ENCODE data around the gene ALDH2. TPM values are rescaled to one million over a fixed set of nuclear protein-coding genes. Genes with fewer than 3 reads are reported as not detected.
"Not testable (repeated sequence)": the region's sequence is repeated elsewhere in the genome, so short reads cannot be mapped to it uniquely, and the experiment has no call there.

ALDH2 gene
- total RNA-seq, 2 donors from 2014 or later, result 79.9 to 96.9 TPM

DNA sequence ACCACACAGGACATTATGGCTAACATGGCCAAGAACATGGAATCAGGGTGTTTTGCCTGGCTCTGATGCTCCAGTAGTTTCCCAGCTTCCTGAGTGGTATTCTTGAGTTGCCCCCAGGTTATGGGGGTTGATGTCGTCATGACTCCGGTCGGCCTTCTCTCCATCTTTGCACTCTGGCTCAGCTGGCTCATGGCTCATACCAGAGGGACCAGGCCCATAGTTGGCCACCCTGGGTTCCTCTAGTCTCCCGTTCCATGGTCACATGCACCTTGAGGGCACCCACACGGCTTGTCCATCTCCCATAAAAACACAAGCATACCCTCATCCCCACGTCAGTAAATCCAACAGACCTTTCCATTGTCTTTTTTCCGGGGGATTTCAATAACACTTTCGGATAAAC is 51.6 kb downstream of the ALDH2 start:
- intact Hi-C loops (cut with DNase I), result no loop called here
- no peak for DNase-seq (ENCODE audit: low spot score)

DNA sequence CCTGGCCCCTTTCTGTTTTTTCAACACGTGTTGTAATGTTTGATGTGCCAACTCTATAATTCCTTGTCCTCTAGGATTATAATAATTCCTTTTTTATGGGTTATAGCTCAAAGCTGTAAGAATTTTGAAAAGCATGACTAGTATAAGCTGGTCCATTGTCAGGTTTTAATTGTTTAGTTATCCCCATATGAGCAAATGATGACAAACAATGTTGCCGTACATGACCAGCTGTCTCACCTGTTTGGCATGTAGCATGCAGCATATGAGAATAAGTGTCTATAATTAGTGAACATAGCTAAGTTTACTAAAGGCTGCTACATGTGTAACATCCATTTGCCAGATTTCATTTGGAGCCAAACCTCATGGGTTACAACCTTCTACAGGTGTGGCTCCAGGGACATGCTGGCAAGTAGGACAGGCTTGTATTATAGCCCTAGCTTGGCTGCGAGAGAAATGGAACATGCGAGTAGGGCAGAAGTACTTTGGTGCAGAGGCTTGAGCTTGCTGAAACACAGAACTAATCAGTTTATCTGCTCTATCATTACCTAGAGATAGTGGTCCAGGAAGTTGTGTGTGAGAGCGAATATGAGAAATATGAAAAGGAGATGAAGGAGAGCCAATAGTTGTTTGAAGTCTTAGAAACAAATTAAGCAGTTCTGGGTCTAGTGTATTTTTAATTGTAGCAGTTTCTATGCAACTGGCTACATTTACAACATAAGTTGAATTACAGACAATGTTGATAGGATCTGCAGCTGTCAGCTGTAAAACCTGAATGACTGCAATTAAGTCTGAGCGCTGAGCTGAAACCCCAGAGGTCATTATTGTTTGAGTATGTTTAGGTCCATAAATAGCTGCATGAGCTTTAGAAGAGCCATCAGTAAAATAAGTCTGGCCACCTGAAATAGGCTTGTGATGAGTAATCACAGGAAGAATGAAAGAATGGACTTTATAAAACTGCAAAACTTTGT is 52.7 kb downstream of the ALDH2 start:
- intact Hi-C loops (cut with DNase I), result no loop called here
- no peak for DNase-seq (ENCODE audit: low spot score)

DNA sequence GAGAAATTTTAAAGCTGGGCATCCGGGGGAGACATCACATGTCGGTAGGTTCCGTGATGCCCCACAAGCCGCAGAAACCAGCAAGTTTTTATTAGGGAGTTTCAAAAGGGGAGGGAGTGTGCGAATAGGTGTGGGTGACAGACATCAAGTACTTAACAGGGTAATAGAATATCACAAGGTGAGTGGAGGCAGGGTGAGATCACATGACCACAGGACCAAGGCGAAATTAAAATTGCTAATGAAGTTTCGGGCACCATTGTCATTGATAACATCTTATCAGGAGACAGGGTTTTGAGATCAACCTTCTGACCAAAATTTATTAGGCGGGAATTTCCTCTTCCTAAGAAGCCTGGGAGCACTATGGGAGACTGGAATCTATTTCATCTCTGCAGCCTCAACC is 54.1 kb downstream of the ALDH2 start:
- DNase-seq (ENCODE audit: low spot score); intact Hi-C loops (cut with DNase I): not testable (repeated sequence)

DNA sequence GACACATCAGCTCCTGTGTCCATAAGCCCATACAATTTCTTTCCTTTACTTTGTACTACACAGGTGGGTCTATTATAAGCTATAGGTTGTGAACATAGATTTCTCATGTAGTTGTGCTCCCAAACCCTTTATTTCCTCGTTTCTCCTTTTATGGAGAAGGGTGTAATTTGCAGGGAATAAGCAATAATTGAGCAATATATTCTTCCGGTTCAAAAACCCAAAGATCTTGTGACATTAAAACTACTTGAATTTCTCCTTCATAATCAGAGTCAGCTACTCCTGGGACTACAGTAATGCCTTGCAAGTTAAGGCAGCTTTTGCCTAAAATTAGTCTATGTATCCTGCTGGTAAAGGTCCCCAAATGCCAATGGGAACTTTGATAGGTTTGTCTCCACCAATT is 56.2 kb downstream of the ALDH2 start:
- intact Hi-C loops (cut with DNase I), result no loop called here
- no peak for DNase-seq (ENCODE audit: low spot score)

DNA sequence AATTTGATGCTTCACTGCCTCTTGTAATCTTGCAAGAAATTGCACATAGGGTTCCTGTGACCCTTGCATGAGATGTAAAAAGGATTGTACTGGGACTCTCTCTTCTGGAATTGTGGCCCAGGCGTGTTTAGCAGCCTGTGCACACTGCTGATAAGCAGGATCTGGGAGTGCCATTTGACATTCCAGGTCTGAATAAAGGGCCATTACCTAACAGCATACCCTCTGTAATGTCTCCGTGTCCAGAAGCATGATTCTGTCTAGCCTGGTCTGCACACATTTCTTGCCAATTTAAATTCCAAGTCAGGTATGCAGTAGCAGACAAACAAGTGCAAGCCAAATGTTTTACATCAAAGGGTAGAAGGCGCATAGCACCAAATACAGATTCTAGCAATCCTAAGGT is 57.2 kb downstream of the ALDH2 start:
- DNase-seq (ENCODE audit: low spot score), result no peak
- intact Hi-C loops (cut with DNase I), result no loop called here

DNA sequence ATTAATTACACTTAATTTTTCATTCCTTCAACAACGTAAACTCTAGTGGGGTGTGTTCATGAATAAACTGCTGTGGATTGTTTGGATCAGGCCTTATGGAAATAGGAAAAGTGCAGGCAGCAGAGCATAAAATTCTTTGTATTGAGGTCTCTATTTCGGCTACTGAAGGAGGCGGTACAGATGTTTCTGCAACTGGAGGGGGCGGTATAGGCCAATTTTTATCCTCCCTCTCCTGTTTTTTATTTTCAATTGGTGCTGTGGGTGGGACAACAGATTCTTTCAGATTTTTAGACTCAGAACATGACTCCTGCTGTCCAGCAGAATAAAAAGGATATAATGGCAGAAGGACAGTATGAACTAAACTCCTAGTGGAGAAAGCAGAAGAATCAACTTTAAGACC is 57.6 kb downstream of the ALDH2 start:
- intact Hi-C loops (cut with DNase I); DNase-seq (ENCODE audit: low spot score): not testable (repeated sequence)

DNA sequence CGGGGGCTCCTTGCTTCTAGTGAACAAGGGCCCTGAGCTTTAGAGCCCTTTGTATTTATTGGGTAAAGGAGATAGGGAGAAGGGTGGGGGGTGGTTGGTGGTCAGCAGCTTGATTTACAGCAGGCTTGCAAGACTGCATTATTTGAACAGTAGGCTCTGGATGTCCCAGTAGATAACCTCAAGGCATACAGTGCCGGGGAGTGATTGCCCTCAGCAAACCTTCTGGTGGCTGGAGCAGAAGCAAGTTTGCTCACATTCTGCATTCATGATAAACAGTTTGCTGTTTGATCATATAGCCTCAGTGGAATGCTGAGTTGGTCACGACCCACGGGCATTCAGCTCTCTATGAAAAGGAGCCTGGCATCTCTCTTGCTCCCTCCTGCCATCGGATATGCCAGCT is 58.8 kb downstream of the ALDH2 start:
- DNase-seq (ENCODE audit: low spot score), result no peak
- intact Hi-C loops (cut with DNase I), result no loop called here

DNA sequence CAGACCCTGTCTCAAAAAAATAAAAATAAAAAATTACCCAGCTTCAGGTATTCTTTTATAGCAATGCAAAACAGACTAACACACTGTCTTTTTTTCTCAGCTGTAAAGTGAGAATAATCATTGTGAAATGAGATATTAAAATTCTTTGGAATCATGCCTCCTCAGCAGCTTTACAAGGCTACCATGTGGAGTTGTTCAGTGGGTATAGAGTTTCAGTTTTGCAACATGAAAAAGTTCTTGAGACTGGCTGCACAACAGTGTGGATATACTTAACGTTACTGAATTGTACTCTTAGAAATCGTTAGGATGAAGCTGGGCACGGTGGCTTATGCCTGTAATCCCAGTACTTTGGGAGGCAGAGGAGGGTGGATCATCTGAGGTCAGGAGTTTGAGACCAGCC is 59.6 kb downstream of the ALDH2 start:
- no peak for DNase-seq (ENCODE audit: low spot score)
- intact Hi-C loops (cut with DNase I), result no loop called here

DNA sequence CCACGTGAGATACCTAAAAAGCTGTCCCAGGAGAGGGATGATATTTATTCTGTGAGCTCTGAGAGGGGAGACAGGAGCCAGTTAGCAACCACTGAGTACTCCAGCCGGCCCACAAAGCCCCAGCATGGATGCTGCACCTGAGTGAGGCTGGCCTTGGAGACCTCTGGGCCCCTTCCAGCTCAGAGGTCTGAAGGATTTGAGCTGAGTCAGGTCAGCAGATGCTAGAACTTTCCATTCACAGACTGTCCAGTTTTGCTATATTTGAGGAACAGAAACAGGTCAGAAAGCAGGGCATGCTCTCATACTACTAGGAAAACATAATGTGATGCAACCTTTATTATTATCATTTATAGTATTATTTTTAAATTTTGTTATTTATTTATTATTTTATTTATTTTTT is 60.3 kb downstream of the ALDH2 start:
- intact Hi-C loops (cut with DNase I), result no loop called here
- no peak for DNase-seq (ENCODE audit: low spot score)

DNA sequence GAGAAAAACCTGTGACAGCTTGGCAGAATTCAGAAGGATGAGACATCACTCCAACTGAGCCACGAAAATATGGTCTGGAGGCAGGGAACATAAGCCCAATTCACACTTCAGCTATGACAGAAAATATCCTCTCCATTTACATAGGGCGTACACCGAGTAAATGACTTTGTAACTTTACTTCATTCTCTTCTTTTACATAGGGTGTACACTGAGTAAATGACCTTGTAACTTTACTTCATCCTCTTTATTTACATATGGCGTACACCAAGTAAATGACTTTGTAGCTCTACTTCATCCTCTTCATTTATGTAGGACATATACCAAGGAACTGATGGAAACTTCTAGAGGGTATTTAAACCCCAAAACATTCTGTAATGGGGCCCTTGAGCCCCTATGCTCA is 61.2 kb downstream of the ALDH2 start:
- intact Hi-C loops (cut with DNase I), result no loop called here
- DNase-seq (ENCODE audit: low spot score), result no peak

DNA sequence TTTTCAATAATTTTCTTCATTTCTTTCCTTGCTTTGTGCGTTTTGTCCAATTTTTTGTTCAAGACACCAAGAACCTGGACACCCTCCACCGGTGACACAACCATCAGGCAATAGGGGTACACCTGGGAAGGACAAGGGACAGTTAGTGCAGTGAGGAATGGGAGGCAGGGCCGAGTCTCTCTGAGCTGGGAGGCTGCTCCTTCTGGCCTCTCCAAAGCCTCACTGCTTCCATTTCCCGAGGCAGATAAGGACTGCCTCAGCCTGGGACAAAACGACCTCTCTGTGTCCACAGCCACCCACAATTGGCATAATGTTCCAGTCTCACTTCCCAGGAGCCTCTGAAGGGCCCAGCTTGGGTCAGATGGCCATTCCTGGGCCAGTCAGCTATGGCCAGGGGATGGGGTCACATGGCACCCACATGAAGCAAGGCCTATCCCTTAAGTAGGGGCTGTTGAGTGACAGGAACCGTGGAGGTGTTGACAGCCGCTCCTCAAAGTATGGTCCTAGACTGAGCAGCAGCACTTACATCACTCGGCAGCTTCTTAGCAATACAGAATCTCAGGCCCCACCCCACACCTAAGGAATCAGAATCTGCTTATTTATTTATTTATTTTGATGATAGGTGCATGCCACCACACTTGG is 61.7 kb downstream of the ALDH2 start:
- intact Hi-C loops (cut with DNase I), result no loop called here
- DNase-seq (ENCODE audit: low spot score), result no peak

DNA sequence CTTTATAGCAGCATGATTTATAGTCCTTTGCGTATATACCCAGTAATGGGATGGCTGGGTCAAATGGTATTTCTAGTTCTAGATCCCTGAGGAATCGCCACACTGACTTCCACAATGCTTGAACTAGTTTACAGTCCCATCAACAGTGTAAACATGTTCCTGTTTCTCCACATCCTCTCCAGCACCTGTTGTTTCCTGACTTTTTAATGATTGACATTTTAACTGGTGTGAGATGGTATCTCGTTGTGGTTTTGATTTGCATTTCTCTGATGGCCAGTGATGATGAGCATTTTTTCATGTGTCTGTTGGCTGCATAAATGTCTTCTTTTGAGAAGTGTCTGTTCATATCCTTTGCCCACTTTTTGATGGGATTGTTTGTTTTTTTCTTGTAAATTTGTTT is 62.9 kb downstream of the ALDH2 start:
- DNase-seq (ENCODE audit: low spot score); intact Hi-C loops (cut with DNase I): not testable (repeated sequence)

DNA sequence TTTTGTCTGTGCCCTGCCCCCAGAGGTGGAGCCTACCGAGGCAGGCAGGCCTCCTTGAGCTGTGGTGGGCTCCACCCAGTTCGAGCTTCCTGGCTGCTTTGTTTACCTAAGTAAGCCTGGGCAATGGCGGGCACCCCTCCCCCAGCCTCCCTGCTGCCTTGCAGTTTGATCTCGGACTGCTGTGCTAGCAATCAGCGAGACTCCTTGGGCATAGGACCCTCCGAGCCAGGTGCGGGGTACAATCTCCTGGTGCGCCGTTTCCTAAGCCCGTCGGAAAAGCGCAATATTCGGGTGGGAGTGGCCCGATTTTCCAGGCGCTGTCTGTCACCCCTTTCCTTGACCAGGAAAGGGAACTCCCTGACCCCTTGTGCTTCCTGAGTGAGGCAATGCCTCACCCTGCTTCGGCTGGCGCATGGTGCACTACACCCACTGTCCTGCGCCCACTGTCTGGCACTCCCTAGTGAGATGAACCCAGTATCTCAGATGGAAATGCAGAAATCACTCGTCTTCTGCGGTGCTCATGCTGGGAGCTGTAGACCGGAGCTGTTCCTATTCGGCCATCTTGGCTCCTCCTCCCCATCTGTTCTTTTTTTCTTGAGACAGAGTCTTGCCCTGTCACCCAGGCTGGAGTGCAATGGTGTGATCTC is 68.1 kb downstream of the ALDH2 start:
- DNase-seq (ENCODE audit: low spot score); intact Hi-C loops (cut with DNase I): not testable (repeated sequence)

DNA sequence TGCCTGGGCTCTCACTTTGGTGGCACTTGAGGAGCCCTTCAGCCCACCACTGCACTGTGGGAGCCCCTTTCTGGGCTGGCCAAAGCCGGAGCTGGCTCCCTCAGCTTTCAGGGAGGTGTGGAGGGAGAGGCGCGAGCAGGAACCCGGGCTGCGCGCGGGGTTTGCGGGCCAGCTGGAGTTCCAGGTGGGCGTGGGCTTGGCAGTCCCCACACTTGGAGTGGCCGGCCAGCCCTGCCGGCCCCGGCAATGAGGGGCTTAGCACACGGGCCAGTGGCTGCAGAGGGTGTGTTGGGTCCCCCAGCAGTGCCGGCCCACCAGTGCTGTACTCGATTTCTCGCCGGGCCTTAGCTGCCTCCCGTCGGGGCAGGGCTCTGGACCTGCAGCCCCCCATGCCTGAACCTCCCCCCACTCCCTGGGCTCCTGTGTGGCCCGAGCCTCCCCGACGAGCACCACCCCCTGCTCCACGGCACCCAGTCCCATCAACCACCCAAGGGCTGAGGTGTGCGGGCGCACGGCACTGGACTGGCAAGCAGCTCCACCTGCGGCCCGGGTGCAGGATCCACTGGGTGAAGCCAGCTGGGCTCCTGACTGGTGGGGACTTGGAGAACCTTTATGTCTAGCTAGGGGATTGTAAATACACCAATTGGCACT is 68.9 kb downstream of the ALDH2 start:
- DNase-seq (ENCODE audit: low spot score); intact Hi-C loops (cut with DNase I): not testable (repeated sequence)

DNA sequence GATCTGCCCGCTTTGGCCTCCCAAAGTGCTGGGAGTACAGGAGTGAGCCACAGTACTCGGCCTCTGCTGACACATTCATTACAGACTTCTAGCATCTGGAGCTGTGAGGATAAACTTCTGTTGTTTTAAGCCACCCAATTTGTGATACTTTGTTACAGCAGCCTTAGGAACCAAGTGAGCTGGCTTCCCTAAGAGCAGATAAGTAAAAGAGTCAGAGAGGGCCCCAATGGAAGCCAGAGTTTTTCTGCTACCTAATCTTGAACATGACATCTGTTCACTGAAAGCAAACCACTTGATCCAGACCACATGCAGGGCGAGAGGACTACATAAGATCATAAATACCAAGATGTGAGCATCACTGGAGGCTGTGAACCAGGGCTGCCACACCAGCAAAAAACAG is 71.6 kb downstream of the ALDH2 start:
- intact Hi-C loops (cut with DNase I), result no loop called here
- DNase-seq (ENCODE audit: low spot score), result no peak

DNA sequence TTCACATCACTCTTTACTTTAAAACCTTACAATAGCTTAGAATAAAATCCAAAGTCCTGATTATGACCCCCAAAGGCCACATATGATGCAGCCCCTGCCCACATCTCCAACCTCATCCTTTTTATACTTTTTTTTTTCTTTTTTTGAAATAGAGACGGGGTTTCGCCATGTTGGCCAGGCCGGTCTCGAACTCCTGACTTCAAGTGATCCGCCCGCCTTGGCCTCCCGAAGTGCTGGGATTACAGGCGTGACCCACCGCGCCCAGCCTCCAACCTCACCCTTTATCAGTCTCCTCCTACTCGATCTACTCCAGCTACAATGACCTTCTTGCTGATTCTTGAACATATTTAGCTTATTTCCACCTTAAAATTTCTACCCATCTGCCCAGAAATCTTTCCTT is 74.1 kb downstream of the ALDH2 start:
- intact Hi-C loops (cut with DNase I), result no loop called here
- DNase-seq (ENCODE audit: low spot score), result no peak

DNA sequence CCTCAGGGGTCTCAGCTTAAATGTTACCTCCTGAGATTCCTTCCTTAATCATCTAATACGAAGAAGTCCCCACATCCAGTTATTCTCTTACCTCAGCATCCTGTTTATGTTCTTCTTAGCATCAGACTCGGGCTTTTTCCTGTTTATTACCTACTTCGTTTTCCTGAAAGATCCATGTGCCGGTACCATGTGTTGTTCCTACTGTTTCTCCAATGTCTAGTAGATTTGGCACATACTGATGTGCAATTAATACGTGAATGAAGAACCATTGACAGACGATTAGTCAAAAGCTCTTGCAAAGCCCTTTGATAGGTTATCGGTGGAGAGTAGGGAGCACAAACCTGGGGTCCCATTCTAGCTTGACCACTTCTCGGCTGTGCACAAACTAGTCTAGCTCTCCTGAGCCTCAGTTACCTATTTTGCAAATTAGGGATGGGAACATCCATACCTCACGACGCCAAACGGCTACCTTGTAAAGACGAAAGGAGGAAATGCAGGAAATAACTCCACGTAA is 74.6 kb downstream of the ALDH2 start:
- no peak for DNase-seq (ENCODE audit: low spot score)
- intact Hi-C loops (cut with DNase I), result no loop called here

DNA sequence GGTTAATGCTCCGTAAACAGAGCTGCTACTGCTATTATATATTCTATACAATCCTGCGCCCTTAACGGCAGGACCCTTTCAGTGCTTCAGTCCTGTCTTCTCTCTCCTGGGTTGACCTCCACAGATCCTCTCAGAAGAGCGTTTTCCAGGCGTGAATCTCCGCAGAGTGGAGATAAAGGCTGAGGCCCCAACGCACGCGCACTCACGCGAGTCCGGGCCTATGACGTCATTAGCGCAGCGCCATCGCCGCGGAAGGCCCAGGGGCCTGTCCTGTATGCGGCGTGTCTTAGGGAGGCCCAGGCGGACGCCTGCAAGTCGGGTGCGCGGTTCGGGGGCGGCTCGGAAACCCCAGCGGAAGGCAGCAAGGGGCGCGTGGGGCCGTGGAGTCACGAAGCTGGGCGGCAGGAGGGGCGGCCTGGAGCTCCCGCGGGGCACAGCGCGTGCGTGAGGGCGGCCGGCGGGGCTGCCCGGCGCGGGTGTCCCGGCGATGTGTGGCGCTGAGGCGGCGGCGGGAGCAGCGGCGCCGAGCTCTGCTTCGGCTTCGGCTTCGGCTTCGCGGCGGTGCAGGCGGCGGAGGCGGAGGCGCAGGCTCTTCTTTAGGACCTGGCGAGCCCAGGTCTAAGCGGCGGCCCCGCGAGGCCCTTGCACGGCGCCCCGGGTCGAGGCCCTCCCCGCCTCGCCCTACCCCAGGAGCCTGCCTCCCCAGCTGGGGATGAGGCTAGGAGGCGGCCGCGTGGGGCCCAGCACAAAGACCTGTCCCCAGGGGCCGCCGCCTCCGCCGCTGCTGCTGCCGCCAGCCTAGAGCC is 75.2 kb downstream of the ALDH2 start, which contains the start of gene MAPKAPK5:
MAPKAPK5 (plus strand) TSS at position 479 of the 806 bp plus-strand sequence. CDS start 506 bp downstream, outside the sequence.
- intact Hi-C loops (cut with DNase I), result no loop called here
- peak; percentile 99 for DNase-seq (ENCODE audit: low spot score)

Measured in posterior vena cava (tissue), 2 donors.